Measurements from ENCODE around the gene SYNRG.

The SYNRG gene

GRCh38 chr17:37592291-37592690 lies 16.9 kb downstream of the SYNRG start:
- H3K9ac ChIP-seq (ENCODE audit: low read depth, low read length): no peak overlapping the region
- H3K27me3 ChIP-seq (ENCODE audit: control insufficient read depth, insufficient read depth, low read length): no peaks in the 10 kb centered on the region
- H3K4me3 ChIP-seq (ENCODE audit: low read depth, low read length): no peak overlapping the region
- H3K9me3 ChIP-seq (ENCODE audit: control insufficient read depth, insufficient read depth, low read length): no peaks in the 10 kb centered on the region
- peaks cover 3% of the 10 kb centered on the region for H3K36me3 ChIP-seq (ENCODE audit: control insufficient read depth, insufficient read depth, low read length)
- H3K4me1 ChIP-seq (ENCODE audit: control insufficient read depth, insufficient read depth, low read length): no peaks in the 10 kb centered on the region

- H3K27me3 ChIP-seq (ENCODE audit: control insufficient read depth, insufficient read depth, low read length): no peaks in the 10 kb centered on the region
- no peak overlapping the region for H3K4me3 ChIP-seq (ENCODE audit: low read depth, low read length)
- peaks cover 2% of the 10 kb centered on the region for H3K36me3 ChIP-seq (ENCODE audit: control insufficient read depth, insufficient read depth, low read length)
- no peak overlapping the region for H3K9ac ChIP-seq (ENCODE audit: low read depth, low read length)
- H3K4me1 ChIP-seq (ENCODE audit: control insufficient read depth, insufficient read depth, low read length): no peaks in the 10 kb centered on the region
- H3K9me3 ChIP-seq (ENCODE audit: control insufficient read depth, insufficient read depth, low read length): no peaks in the 10 kb centered on the region
Observed at GRCh38 chr17:37585066-37585465, 24.2 kb downstream of the SYNRG start.

GRCh38 chr17:37576281-37576680 lies 32.9 kb downstream of the SYNRG start:
- H3K36me3 ChIP-seq (ENCODE audit: control insufficient read depth, insufficient read depth, low read length): no peaks in the 10 kb centered on the region
- no peaks in the 10 kb centered on the region for H3K27me3 ChIP-seq (ENCODE audit: control insufficient read depth, insufficient read depth, low read length)
- no peak overlapping the region for H3K4me3 ChIP-seq (ENCODE audit: low read depth, low read length)
- H3K9ac ChIP-seq (ENCODE audit: low read depth, low read length): no peak overlapping the region
- no peaks in the 10 kb centered on the region for H3K4me1 ChIP-seq (ENCODE audit: control insufficient read depth, insufficient read depth, low read length)
- H3K9me3 ChIP-seq (ENCODE audit: control insufficient read depth, insufficient read depth, low read length): no peaks in the 10 kb centered on the region

DNA sequence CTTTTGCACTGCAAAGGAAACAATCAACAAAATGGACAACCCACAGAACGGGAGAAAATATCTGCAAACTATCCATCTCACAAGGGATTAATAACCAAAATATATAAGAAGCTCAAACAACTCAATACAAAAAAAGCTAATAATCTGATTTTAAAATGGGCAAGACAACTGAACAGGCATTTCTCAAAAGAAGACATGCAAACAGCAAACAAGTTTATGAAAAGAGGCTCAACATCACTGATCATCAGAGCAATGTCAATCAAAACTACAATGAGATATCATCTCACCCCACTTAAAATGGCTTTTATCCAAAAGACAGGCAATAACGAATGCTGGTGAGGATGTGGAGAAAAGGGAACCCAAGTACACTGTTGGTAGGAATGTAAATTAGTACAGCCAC lies 34.8 kb downstream of the SYNRG start:
- H3K27me3 ChIP-seq (ENCODE audit: control insufficient read depth, insufficient read depth, low read length): no peaks in the 10 kb centered on the region
- H3K36me3 ChIP-seq (ENCODE audit: control insufficient read depth, insufficient read depth, low read length): no peaks in the 10 kb centered on the region
- H3K4me3 ChIP-seq (ENCODE audit: low read depth, low read length): no peak overlapping the region
- no peaks in the 10 kb centered on the region for H3K9me3 ChIP-seq (ENCODE audit: control insufficient read depth, insufficient read depth, low read length)
- no peak overlapping the region for H3K9ac ChIP-seq (ENCODE audit: low read depth, low read length)
- H3K4me1 ChIP-seq (ENCODE audit: control insufficient read depth, insufficient read depth, low read length): no peaks in the 10 kb centered on the region

- Histone ChIP-seq H3K4me3 (ENCODE audit: low read depth, low read length) (no peak overlapping the region), H3K9me3 (ENCODE audit: control insufficient read depth, insufficient read depth, low read length) (no peaks in the 10 kb centered on the region), H3K27me3 (ENCODE audit: control insufficient read depth, insufficient read depth, low read length) (no peaks in the 10 kb centered on the region), H3K9ac (ENCODE audit: low read depth, low read length) (no peak overlapping the region), H3K4me1 (ENCODE audit: control insufficient read depth, insufficient read depth, low read length) (no peaks in the 10 kb centered on the region), H3K36me3 (ENCODE audit: control insufficient read depth, insufficient read depth, low read length) (peaks cover 11% of the 10 kb centered on the region)
Observed at GRCh38 chr17:37571674-37572073, 37.5 kb downstream of the SYNRG start.

GRCh38 chr17:37570527-37571093 lies 38.6 kb downstream of the SYNRG start:
- Histone ChIP-seq H3K4me1 (ENCODE audit: control insufficient read depth, insufficient read depth, low read length) (no peaks in the 10 kb centered on the region), H3K27me3 (ENCODE audit: control insufficient read depth, insufficient read depth, low read length) (no peaks in the 10 kb centered on the region), H3K9ac (ENCODE audit: low read depth, low read length) (no peak overlapping the region), H3K36me3 (ENCODE audit: control insufficient read depth, insufficient read depth, low read length) (peaks cover 11% of the 10 kb centered on the region), H3K9me3 (ENCODE audit: control insufficient read depth, insufficient read depth, low read length) (no peaks in the 10 kb centered on the region), H3K4me3 (ENCODE audit: low read depth, low read length) (no peak overlapping the region)

DNA sequence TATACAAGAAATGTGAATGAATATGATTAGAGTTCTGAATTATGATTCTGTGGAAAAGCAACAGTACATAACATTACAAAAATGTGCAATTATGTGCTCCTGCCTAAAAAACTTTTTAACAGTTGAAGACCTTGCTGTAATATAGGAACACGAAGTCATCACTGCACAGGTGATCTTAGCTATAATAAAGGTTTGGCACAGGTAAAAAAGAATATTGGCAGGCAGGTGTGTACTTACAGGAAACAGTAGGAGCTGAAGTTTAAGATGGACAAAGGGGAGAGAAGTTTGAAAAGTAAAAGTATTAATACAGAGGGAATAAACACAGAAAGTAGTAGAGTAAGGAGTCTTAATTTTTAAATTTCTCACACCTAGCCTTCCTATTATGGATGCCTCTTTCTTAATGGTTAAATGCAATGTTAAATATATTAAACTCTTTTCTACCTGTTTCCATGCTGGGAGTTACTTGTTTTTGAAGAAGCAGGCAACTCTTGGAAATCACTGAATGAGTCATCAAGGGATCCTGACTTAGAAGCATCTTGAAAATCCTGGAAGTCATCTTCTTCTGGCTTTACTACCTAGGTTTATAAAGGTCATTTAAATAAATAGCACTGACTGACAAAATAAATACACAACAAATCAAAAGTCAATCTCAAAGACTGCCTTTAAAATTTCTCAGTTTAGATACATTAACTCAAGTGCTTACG lies 40.7 kb downstream of the SYNRG start:
- Histone ChIP-seq H3K9ac (ENCODE audit: low read depth, low read length) (no peak overlapping the region), H3K36me3 (ENCODE audit: control insufficient read depth, insufficient read depth, low read length) (peaks cover 11% of the 10 kb centered on the region), H3K4me1 (ENCODE audit: control insufficient read depth, insufficient read depth, low read length) (no peaks in the 10 kb centered on the region), H3K4me3 (ENCODE audit: low read depth, low read length) (no peak overlapping the region), H3K9me3 (ENCODE audit: control insufficient read depth, insufficient read depth, low read length) (no peaks in the 10 kb centered on the region), H3K27me3 (ENCODE audit: control insufficient read depth, insufficient read depth, low read length) (no peaks in the 10 kb centered on the region)

- Histone ChIP-seq H3K36me3 (ENCODE audit: control insufficient read depth, insufficient read depth, low read length) (peaks cover 11% of the 10 kb centered on the region), H3K4me3 (ENCODE audit: low read depth, low read length) (no peak overlapping the region), H3K27me3 (ENCODE audit: control insufficient read depth, insufficient read depth, low read length) (no peaks in the 10 kb centered on the region), H3K9ac (ENCODE audit: low read depth, low read length) (no peak overlapping the region), H3K9me3 (ENCODE audit: control insufficient read depth, insufficient read depth, low read length) (no peaks in the 10 kb centered on the region), H3K4me1 (ENCODE audit: control insufficient read depth, insufficient read depth, low read length) (peaks cover under 1% of the 10 kb centered on the region)
Observed at GRCh38 chr17:37567538-37567937, 41.7 kb downstream of the SYNRG start.

DNA sequence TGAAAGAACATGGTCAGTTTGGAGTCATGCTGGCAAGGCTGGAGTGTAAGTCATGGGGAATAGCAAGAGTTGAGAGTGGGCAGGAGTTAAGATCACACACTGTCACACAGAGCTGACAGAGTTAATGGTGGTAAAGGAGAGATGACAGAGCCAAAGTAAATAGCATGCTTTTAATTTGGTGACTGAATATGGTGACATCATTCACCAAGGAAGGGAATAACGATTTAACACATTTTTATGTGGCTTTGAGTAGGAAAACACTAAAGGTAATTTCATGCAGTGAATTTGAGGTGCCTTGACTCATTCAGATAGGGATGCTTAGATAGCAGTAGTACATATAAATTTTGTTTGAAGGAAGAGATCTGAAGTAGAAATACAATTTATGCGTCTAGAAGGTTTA lies 42.1 kb downstream of the SYNRG start:
- Histone ChIP-seq H3K27me3 (ENCODE audit: control insufficient read depth, insufficient read depth, low read length) (no peaks in the 10 kb centered on the region), H3K4me1 (ENCODE audit: control insufficient read depth, insufficient read depth, low read length) (peaks cover 4% of the 10 kb centered on the region), H3K9me3 (ENCODE audit: control insufficient read depth, insufficient read depth, low read length) (no peaks in the 10 kb centered on the region), H3K9ac (ENCODE audit: low read depth, low read length) (no peak overlapping the region), H3K36me3 (ENCODE audit: control insufficient read depth, insufficient read depth, low read length) (peaks cover 11% of the 10 kb centered on the region), H3K4me3 (ENCODE audit: low read depth, low read length) (no peak overlapping the region)

GRCh38 chr17:37564252-37564651 lies 45.0 kb downstream of the SYNRG start:
- Histone ChIP-seq H3K4me3 (ENCODE audit: low read depth, low read length) (no peak overlapping the region), H3K9me3 (ENCODE audit: control insufficient read depth, insufficient read depth, low read length) (no peaks in the 10 kb centered on the region), H3K9ac (ENCODE audit: low read depth, low read length) (no peak overlapping the region), H3K27me3 (ENCODE audit: control insufficient read depth, insufficient read depth, low read length) (no peaks in the 10 kb centered on the region), H3K4me1 (ENCODE audit: control insufficient read depth, insufficient read depth, low read length) (peaks cover 5% of the 10 kb centered on the region), H3K36me3 (ENCODE audit: control insufficient read depth, insufficient read depth, low read length) (peaks cover 13% of the 10 kb centered on the region)

DNA sequence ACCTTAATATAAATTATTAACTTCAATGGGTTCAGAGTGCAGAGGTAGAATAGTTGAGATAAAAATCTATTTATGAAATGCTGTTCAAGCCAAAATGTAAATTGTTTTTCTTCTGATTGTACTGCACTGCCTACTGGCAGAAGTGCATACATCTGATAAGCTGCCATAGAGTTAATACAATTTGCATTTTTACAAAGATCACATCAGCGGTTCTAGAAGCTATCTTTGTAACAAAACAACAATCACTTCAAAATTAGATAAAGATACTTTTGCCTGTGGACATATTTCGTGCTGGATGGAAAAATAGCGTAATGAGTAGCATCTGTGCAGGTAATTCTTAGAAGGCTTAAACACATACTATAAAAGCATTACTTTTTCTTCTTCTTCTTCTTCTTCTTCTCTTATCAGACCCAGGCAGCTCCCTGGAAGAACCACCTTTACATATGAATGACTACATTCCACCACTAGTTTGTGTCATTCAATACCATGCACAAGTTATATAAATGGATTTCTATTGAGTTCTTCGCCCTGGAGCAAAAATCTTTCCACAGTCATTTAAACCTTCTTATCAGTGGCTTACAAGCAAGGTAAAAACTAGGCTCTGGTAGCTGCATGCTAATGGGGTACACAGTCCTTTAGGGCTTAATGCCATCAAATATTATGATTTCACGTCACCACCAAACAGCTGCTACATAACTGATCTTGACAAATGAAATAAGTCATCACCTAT lies 47.0 kb downstream of the SYNRG start:
- Histone ChIP-seq H3K27me3 (ENCODE audit: control insufficient read depth, insufficient read depth, low read length) (no peaks in the 10 kb centered on the region), H3K4me1 (ENCODE audit: control insufficient read depth, insufficient read depth, low read length) (peaks cover 5% of the 10 kb centered on the region), H3K36me3 (ENCODE audit: control insufficient read depth, insufficient read depth, low read length) (peaks cover 7% of the 10 kb centered on the region), H3K9me3 (ENCODE audit: control insufficient read depth, insufficient read depth, low read length) (no peaks in the 10 kb centered on the region), H3K4me3 (ENCODE audit: low read depth, low read length) (no peak overlapping the region), H3K9ac (ENCODE audit: low read depth, low read length) (no peak overlapping the region)

DNA sequence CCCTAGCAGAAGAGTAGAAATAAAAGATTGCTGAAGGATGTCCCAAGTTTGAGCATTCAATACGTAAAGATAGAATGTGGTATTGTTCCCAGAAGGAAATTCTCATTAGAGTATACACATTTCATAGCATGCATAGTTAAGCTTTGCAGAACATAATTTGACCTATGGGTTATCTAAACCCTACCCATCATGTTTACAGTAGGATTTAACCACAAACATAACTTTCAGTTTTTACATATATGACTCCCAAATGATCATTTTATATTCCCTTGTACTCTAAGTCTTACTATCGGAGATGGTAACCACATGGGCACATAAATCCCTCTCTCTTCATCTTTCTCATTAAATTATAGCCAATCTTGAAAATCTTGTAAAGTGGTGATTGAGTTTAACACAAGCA lies 50.9 kb downstream of the SYNRG start:
- no peak overlapping the region for H3K4me3 ChIP-seq (ENCODE audit: low read depth, low read length)
- H3K4me1 ChIP-seq (ENCODE audit: control insufficient read depth, insufficient read depth, low read length): peaks cover 5% of the 10 kb centered on the region
- no peaks in the 10 kb centered on the region for H3K27me3 ChIP-seq (ENCODE audit: control insufficient read depth, insufficient read depth, low read length)
- H3K9me3 ChIP-seq (ENCODE audit: control insufficient read depth, insufficient read depth, low read length): no peaks in the 10 kb centered on the region
- peaks cover 4% of the 10 kb centered on the region for H3K36me3 ChIP-seq (ENCODE audit: control insufficient read depth, insufficient read depth, low read length)
- H3K9ac ChIP-seq (ENCODE audit: low read depth, low read length): no peak overlapping the region
